ENCODE results near the gene NLGN4X.

Gene NLGN4X

DNA sequence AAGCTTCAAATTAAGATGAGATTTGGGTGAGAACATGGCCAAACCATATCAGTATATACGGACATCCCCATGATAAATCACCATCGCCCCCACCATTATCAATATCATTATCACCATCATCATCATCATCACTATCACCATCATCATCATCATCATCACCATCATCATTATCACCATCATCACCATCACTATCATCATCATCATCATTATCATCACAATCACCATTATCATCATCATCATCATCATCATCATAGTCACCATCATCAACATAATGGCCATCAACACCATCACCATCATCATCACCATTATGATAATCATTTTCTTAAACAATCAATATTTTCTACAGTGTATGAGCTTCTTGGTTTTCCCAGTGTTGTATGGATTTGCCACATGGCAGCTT is 360.9 kb downstream of the NLGN4X start:
- no peak for DNase-seq (ENCODE audit: low read depth in 2 of 2)

DNA sequence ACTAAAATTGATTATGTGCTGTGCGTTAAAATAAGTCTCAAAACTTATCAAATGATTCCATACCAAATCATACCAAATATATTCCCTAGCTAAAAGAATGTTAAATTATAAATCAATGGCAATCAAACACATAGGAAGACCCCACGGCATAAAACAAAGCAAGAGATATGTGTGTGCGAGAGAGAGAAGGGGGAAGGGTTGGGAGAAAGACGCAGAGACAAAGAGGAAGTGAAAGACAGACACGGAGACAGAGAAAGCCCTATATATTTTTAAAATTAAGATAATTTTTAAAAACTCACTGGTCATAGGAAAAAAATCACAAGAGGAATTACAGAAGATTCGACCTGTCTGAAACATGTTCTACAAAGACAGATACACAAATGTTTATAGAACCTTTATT is 371.4 kb downstream of the NLGN4X start:
- no peak for DNase-seq (ENCODE audit: low read depth in 2 of 2)

DNA sequence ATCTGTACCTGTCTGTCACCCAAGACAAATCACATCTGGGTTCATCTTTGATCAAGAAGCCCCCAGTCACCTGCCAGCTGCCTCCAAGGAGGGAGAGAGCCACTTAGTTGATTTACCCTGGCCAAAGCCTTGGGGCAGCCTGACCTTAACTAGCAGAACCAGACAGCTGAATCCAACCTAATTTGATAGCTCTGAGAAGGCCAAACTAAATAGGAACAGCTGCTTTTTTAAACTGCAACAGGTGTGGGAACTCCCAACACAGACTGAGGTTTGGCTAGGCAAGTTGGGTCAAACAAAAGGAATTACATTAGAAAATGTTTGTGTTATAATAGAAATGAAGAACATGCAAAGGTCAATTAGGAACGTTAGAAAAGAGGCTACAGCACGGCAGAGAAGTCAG is 375.7 kb downstream of the NLGN4X start:
- DNase-seq (ENCODE audit: low read depth in 2 of 2), result no peak

DNA sequence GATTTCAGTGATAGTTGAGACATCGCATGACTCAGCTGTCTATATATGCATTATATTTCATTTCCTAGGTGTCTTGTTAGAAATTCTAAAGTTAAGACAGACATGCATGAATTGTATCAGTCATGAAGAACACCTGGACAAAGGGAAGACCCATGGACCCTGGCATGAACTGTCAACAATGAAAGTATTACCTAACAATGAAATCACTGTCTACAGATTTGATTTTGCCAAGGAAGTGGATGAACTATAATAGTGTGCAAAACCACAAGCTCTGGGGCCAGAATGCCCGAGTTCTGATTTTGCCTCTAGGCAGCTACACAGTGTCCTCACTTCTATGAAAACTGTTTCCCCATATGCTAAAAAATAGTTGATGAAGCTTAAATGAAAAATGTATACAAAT is 386.1 kb downstream of the NLGN4X start:
- DNase-seq (ENCODE audit: low read depth in 2 of 2), result no peak

All from stimulated activated CD8-positive, alpha-beta memory T cell treated with anti-CD3 and anti-CD28 coated beads, Interleukin-7, amount 100 ng/mL, for 4 hours (primary cell).